COLO829 (cell line): ENCODE measurements around the gene EIF4G1.

Experiments used
- DNase-seq: peaks from one replicate; pipeline ENCODE4 v3.0.0; 2012; ENCODE audit warnings: low spot score

EIF4G1 gene

DNA sequence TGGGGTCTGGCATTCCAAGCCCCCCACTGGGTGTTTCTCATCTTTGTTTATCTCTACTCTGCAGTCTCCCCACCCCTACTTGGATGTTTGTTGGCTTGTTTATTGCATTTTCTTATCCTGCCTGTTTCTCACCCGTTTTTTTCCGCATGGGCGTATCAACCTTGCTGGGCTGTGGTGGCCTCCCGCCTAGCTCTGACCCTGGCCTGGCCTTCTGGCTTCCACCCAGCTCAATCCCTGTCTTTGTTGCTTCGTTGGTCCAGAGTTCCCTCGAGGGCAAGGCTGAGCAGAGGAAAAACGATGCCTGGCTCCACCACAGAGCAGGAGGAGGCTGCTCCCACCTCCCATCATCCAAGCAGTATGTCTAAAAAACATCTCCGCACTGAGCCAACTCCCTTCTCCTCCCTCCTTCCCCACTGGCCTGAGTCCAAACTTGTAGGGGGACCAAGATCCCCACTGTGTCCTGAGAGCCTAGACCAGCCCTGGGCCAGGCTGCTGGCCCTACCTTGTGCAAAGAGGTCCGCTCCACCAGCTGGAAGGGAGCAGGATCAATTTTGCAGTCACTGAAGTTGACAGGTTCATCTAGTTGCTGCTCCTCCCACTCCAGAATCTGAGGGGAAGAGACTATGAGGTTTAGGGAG, 37.2 kb downstream of the EIF4G1 start:
- DNase-seq = no peak

DNA sequence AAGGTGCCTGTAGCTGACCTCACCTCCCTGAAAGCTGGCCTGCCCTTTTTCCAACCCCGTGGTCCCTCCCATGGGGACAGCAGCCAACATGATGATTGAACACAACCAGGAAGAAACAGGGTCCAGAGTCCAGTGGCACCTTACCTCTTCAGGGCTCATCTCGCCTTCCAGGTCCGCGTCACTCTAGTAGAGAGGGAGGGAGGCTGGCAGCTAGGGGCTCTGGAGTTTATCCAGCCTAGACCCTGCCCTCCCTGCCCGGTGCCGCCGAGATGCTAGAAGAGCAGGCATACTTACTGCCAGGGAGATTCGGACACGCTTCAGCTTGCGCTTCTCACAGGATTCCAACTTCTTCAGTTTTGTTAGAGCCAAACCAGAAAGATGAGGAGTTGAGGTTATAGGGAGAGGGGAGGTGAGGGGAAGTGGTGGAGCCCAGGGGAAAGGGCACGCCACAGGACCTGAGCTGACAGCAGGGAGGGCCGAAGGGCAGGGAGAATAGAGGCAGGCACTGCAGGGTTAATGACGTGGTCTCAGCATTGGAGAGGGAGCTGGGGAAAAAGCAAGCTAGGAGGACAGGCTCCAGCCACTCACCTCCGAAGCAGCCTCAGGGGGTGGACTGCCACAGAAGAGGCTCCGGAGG, 37.9 kb downstream of the EIF4G1 start:
- DNase-seq = no peak

DNA sequence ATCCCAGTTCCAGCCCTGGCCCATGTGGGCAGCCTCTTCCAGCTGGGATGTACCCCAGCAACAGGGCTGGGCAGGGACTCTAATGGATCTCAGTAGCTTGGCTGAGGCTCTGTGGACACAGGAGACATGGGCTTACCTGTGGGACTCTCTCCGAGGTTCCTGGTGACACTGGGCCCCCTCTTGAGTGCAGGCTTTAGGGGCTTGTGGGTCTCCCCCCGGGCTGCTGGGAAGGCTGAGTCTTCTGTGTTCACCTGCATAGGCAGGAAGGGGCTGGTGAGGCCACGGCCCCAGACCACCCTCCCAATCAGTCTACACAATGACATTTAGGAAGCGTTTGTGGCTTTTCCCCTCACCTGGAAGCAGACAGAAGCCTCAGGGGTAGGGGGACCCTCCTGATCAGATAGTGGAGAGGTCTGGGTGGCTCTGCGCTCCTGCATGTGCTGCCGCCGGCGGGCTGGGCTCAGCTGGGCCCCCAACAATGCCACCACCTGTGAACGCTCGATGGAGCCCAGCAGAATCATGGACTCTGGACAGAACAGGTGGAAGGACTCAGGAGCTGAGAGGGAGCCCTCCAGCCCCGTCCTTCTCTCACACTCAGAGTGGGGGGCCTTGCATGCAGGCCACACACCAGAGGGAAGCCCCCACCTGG, 38.6 kb downstream of the EIF4G1 start:
- DNase-seq = no peak

DNA sequence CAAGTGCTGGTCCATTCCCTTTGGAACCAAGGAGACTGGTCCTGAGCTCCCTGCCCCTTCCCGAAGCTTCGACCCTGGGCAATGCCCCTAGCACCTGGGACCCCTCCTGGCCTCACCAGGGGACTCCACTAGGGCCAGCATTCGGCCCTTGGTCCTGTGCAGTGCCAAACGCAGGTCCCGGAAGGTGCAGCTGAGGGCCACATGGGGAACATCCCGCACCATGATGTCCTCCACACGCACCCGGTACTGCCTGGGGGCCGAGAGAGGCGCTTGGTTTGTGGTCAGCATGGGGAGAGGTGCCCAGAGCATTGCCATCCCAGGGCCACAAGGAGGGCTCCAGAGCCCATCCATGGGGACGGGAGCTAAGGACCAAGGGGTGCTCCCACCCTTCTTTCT, 39.1 kb downstream of the EIF4G1 start:
- DNase-seq = no peak

DNA sequence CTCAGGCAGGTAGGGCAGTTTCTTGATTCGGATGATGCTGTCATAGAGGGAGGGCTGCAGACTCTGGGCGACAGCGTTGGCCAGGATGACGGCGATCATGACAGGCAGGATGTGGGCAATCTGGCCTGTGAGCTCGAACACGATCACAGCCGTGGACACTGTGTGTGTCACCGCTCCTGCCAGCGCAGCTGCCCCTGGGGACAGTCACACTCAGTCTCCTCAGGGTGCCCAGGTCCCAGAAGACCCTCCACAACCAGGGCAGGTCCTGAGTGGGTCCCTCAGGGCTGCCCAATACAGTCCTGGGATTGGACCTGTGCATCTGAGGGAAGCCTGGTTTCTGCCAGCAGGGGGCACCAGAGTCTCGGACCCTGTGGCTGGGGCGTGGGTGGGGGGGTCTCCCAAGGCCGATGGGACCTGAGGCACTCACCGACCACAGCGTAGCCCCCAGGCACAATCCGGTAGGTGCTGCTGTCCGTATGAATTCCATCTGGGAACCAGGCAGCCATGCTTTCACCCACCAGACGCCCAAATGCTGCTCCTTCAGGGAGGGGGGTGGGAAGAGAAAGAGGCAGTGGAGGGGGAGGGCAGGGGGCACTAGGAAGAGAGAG, 39.8 kb downstream of the EIF4G1 start:
- peak; percentile 45 for DNase-seq

DNA sequence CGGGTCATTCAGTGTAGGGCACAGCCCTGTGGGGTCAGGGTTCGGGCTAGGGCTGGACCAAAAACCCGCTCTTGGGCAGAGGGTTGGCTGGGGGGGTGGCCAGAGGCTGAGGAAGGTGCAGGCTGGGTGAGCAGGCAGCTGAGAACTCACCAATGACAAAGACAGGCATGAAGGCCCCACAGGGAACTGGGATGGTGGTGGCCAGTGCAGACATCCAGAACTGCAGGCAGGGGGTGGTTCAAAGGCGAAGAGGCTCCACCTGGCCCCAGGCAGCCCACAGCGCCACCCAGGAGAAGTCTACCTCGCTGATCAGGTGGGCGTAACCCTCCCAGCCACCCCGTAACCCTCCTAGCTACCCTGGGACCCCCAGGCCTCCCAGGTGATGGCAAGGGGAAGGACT, 40.3 kb downstream of the EIF4G1 start:
- no peak for DNase-seq

DNA sequence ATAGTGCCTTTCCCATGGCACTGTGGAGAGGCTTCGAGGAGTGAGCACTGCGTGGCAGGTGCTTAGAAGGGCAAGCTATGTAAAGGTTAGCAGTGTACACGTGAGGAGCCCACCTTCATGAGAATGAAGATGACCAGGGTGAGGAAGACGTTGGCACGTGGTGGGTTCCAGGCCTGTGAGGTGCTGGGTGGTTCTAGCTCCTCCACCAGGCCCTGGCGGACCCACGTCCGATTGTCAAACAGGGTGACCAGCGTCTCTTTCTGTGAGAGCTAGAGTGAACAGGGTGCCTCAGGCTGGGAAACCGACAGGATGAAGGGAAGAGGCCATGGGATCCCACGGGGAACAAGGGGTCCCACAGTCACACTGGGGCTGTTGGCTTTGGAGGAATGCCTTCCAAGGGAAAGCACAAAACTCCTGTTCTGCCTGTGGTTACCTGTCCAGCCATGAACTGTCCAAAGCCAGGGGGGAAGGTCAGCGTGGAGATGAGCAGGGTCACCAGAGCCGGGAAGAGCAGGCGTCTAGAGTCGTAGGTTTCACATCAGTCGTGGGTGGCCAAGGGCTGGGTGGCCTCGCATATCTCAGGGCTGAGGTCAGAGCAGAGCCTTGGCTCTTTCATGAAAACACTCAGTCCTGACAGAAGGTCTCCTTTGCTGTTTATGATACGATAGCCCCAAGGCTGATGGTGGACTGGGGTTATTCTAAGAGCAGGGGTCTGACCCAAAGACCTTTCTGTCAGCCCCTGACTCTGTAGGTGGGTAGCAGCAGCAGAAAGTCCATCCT, 41.0 kb downstream of the EIF4G1 start:
- DNase-seq = no peak

DNA sequence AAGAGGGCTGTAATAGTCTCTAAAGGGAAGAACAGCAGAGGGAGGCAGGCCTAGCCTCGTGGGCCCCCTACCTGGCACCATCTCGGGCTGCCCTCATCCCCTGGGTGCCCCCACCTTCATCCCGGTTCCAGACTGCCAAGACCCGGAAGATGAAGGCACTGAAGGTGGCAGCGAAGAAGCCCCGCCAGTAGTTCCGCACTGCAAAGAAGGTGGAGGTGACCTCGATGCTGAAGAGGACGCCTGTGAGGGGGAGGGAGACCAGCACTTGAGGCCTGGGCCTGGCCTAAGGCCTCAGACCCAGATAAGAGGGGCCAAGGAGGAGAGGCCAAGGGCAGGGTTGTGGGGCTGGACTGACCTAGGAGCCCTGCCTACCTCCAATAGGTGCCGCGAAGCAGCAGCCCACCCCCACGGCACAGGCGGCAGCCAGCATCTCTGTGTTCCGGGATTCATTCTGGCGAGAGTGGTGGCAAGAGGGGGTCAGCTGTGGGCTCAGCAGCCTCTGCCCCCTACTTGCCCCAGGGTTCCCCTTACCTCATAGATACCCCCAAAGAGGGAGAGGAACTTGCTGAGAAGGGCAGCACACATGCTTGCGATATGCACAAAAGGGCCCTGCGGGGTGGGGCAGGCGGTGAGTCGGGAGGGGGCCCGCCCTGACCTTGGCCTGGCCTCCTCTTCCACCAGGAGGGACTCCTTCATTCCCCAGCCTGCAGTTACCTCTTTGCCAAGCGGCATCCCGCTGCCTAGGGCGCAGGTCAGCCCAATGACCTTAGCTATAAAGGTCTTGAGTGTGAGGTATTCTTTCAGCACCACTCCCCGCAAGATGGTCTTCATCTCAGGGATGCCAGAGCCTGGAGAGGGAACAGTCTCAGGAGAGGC, 43.1 kb downstream of the EIF4G1 start:
- DNase-seq = no peak

DNA sequence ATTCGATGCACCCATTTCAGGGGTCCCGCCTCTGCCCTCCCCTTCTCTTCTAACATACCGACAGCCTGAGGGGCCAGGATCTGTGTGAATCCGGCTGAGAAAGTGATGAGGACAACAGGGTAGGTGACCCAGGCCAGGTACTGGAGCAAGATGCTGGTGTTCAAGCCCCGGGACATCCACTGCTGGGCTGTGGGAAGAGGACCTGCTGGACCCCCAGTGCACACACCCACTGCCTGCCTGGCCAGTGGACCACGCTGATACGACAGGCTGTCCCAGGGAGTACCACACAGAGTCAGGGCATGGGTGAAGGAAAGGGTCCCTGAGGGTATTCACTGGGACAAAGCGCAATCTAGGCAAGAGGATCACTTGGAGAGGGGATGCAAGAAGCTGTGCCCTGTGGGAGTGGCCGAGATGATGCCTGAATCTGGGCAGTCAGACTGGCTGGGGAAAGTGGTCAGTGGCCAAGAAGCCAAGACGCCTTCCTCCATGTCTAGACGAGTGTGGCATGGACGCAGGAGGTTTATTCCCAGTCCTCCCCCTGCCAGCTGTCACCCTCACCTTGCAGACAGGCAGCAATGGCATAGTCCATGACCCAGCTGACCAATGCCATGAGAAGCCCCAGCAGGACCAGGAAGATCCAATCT, 43.8 kb downstream of the EIF4G1 start:
- DNase-seq = no peak

DNA sequence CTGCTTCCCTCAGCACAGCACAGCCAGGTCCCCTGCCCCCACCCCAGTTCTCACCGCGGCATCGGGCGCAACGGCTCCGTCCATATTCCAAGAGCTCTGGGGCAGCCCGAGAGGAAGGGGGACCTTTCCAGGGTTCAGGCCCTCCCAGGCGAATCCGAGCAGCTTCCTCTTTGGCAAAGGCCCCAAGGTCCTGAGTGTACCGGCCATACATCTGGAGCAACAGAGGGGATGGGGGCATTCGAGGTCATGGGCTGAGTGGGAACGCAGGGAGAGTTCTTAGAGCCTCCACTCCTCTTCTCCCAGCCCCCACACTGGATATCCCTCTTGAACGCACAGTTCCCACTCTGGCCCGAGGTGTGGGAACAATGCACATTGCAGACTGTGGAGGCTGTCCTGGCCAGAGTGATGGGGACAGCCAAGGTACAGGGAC, 44.5 kb downstream of the EIF4G1 start:
- no peak for DNase-seq

DNA sequence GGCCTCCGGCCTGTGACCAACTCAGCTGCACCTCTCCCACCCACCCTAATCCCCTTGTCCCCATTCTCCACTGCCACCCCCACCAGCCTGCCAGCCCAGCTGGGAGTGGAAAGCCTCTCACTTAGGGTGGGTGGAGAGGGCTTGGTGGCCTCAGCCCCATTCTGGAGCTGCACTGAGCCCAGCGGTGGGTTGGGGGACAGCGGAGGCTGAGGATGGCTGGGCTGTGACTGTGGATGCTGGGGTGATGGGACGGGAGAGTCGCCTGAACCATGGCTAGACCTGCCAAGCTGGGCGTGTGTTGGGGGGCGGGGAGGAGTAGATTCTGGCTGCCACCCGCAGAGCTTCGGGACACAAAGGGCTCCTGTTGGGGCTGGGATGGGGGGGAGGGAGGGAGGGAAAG, 45.2 kb downstream of the EIF4G1 start:
- no peak for DNase-seq

DNA sequence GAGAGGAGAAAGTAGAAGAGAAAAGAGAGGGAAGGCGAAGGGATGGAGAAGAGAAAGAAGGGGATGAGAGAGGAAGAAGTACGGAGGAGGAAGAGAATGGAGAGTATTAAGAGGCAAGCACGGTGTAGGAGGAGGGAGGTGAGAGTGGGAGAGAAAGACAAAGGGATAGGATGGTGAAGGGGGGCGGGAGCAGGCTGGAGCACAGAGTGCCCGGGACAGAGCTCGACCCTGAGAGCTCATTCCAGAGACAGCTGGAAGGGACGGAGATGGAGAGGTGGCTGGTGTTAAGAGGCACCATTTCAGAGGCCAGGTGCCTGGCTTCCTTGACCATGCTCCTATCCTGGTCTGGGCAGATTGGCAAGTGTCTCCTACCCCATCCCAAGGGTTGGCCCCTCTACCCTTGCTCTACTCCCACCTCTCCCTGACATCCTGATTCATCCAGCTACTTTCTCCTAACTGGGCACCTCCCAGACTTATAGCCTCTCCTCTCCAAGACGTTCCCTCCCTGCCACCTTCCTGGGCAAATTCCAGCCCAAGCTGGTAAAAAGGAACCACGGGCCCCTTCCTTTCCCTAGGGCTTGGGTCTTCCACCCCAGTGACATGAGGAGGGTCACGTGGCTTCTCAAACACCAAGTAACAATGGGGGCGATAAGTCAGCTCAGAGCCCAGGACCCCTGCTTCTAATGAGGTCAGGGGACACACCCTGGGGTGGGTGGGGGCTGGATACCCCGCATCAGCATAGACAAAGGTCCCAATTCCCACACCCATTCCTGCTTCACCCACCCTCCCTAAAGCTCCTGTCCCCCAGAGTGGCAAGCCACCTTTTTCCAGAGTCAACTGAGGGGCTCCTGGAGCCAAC, 45.9 kb downstream of the EIF4G1 start:
- DNase-seq = no peak

DNA sequence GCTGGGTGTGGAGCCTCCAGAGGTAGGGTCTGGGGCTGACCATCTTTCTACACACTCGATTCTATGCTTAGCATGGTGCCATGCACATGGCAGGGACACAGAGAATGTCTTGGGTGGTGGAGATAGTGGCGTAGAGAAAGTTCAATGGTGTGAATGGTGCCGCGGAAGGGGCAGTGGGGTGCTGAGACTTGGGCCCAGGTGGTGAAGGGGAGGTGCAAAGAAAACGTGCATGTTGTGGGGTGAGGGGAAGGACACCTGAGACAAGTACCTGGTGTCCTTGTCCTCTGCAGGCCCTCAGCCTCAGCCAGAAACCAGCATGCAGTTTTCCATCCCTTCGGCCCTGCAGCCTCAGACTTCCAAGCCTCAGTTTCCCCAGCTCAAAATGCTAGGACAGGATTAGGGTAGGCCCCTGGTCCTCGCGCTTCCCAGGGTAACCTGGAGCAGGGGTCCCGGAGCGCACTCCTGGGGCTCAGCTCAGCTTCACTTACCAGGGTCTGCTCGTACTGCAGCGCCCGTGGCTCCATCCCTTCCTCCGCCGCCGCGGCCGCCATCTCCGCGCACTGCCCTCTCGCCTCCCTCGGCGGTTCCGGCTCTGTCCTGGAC, 46.6 kb downstream of the EIF4G1 start:
- no peak for DNase-seq

DNA sequence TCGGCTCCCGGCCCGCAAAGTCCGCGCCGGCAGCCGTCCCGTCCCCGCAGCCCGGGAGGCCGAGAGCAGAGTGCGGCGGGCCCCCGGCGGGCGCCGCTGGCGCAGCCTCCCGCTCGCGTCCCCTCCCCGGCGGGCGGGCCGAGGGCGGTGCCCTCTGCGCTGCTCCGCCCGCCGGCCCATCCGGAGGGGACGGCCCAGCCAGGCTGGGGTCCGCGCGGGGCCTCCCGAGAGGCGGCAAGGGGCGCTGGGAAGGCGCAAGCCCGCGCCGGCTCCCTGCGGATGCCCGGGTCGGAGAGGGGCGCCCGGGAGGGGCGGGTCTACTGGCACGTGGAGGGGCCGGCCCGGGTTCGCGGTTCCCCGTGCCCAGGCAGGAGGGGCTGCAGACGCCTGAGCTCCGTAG, 47.1 kb downstream of the EIF4G1 start, which contains the start of the genes CLCN2 and POLR2H:
Gene CLCN2 (minus strand): TSS at position 74 of the 400 bp plus-strand sequence. CDS start 126 bp downstream, outside the sequence.
Gene POLR2H (plus strand): TSS at position 179 of the 400 bp plus-strand sequence. CDS start 1,783 bp downstream, outside the sequence.
- DNase-seq = no peak

DNA sequence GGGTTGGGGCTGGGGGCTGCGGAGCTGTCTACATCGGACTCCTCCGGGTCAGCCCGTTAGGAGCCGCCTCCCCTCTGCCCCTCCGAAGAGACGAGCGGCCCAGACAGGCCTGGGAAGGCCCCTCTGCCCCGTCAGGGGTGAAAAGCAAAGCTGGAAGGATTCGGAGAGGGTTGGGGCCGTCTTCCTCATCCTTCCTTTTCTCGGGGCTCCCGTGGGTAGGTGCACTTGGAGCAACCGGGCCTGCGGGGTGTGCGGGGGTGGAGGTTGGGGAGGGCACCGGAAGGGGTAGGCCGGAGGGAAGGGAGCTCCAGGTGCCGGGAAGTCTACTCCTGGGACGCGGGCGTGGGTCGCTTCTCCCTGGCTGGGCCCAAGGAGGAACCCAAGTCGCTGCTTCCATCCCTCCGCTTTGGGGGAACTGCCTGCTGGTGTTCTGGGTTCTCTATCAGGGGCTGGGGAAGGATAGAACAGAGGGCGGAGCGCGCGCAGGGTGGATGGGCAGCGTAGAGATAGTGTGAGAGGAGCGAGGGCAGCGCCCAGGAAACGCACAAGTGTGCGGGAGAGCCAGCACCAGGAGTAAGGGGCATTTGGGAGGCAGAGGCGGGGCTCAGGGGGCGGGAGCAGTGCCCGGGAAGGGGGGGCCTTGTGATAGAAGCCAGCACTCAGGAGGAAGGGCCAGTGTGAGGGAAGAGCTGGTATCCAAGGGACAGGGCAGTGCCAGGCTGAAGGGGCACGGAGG, 47.7 kb downstream of the EIF4G1 start:
- peak; percentile 51 for DNase-seq

DNA sequence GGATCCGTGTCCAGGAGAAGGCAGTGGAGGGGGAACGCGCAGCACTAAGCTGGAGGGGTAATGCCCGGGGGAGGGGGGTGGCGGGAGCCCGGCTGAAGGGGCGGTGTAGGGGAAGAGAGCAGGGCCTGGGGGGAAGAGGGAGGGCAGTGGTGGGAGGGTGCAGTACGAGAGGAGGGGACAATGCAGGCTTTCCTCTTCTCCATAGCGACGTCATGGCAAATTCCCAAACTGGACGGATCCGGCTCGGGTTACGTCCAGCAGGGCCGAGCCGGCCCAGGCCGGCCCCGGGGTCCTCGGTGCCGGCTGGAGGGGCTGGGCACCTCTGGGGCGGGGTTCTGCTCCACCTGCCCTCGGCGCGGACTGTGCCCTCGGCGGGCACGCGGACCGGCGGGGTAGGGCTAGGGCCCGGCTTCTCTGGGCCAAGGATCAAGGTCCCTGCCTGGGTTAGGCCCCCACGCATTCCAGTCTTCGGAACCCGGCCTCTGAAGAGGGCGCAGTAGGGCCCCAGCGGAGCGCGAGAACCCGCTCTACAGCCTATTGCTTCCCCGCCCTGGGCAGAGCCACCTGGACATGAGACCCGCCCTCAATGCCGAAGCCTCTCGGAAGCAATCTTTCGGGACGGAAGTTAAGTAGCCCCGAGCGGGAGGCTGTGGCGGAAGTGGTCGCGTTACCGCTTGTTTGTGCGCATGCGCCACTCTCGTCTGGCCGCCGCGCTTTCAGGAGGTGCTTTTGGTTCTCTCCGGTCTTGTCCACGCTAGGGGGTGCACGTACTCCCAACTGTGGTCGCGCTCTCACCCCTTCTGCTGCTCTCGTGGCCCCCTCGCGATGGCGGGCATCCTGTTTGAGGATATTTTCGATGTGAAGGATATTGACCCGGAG, 48.5 kb downstream of the EIF4G1 start:
- DNase-seq = peak; percentile 98

DNA sequence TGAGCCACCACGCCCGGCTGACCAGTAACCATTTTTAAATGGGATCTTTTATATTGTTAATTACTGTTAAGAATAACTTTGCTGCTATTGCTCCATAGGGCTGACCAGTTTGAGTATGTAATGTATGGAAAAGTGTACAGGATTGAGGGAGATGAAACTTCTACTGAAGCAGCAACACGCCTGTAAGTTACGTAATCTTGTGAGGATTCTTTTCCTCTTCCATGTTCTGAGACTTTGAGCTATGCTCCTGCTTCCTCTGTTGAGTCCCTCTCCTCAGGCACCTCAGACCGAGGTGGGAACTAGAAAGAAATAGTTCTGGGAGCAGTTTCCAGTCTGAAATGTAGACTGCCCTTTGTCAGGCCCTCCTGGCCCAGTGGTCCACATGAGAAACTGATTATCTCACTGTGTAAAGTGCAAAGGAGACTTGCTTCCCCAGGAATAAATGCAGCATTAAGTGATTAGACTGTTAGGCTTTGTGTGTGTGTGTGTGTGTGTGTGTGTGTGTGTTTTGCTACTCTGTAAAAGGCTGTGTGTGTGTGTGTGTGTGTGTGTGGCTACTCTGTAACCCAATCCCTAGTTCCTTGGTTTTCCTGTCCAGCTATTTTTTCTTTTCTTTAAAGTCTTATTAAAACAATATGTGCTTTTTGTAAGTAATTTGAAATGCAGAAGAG, 52.3 kb downstream of the EIF4G1 start:
- no peak for DNase-seq
